Right hindlimb (tissue), 1 donor: ENCODE results near the gene RPL19.

Experiments
- DNase-seq: peaks from one replicate; pipeline ENCODE4 v3.0.0-alpha.2; 2018

RPL19 gene

DNA sequence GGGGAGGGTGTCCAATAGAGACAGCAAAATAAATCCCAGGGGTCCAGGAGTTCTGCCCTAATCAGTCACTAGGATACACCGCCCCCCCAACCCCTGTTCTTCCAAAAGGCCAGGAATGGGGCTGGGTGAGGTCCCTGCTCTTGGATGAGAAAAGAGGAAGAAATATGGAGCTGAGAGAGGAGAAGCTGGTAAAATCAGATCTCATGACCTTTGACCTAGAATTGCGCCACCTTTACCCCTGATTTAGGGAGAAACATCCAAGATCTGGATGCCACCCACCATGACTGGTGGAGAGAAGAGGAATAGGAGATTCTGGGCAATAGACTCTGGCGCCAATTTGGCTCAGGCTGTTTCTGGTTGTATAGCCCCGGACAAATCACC is 1.9 kb upstream of the RPL19 start:
- no peak for DNase-seq

DNA sequence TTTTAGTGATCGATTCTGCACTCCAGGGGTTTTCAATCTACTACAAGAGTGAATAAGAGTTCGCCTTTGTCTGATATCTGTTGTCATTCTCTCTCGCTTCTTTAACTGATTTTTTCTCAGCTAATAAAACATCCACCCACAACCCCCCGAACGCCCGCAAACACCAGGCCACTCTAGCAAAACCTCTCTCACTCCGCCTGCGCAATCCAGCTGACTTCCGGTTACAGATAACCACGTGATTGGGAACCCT is 338 bp upstream of the RPL19 start:
- DNase-seq: peak; percentile 92

DNA sequence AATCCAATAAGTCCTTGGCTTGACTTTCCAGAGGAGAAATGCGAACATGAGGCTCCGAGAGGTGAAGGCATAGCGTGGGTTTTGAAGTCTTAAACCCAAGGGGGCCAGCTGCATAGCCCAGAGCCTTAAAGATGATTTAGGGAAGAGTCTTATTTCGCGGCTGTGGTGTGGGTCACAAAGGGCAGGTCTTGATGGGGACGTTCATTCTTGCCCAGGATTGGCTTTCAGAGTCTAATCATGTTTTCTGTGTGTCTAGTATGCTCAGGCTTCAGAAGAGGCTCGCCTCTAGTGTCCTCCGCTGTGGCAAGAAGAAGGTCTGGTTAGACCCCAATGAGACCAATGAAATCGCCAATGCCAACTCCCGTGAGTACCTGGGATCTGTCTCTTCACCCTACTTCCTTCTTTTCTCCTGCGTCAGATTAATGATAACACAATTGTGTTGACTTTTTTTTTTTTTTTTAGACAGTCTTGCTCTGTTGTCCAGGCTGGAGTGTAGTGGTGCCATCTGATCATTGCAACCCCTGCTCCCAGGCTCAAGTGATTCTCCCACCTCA is 951 bp downstream of the RPL19 start:
- no peak for DNase-seq

DNA sequence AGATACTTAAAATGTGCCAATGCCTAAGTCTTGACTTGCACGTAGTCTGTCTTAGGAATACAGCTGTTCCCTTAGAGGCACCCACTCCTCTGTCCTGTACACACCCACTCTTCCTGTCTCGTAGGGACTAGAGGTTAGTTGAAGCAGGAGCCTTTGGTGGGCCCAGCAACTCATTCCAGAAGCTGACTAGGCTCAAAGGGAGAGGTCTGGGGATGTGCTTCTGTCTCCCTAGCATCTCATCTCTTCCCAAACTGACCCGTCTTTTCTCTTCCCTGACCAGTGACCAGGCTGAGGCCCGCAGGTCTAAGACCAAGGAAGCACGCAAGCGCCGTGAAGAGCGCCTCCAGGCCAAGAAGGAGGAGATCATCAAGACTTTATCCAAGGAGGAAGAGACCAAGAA is 4.2 kb downstream of the RPL19 start:
- no peak for DNase-seq

DNA sequence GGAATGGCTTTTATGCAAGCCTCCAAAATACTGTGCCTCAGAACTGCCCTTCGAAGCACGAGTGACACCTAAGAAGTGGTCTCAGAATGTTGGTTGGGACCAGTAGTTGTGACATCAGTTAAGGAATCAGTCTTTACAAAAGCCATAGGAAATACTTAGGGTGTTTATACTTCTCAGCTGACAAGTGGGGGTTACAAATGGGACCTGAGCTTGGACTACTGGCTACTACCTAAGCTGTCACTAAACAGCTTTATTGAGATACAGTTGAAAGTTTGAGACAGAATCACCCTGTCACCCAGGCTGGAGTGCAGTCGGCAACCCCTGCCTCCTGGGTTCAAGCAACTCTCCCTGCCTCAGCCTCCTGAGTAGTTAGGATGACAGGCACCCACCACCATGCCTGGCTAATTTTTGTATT is 5.0 kb downstream of the RPL19 start:
- no peak for DNase-seq

DNA sequence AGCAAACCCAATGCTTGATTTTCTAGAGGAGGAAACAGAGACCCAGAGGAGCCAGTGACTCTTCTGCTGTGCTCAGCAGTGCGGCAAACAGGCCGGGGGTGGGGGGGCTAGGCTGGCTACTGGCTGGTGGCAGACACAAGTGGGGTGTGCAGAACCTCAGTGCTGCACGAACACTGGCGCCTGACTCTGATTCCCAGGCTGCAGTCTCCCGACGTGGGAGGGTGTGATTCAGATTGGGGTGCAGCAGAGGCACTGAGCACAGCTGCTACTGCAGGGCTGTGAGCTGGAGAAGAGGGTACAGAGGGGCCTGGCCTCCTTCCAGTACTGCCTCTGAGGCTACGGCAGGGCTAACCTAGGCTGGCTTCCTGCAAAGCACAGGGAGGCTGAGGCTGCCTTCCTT is 8.1 kb downstream of the RPL19 start:
- DNase-seq: no peak

DNA sequence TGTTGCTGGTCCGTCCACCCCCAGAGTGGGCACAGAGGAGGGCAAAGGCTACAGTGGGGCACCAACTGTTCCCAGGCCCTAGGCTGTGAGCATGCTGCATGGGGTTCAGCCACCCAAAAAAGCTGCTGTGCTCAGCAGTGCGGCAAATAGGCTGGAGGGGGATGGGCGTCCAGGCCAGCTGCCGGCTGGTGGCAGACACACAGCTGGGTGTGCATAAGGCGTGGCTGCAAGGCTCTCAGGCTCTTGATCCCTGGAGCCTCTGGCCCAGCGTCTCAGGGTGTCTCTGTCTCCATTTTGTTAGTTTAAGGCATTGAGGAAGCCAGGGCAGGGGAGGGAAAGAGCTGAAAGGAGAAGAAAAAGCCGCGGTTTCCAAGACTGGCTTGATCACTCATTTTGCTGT is 8.8 kb downstream of the RPL19 start:
- no peak for DNase-seq

DNA sequence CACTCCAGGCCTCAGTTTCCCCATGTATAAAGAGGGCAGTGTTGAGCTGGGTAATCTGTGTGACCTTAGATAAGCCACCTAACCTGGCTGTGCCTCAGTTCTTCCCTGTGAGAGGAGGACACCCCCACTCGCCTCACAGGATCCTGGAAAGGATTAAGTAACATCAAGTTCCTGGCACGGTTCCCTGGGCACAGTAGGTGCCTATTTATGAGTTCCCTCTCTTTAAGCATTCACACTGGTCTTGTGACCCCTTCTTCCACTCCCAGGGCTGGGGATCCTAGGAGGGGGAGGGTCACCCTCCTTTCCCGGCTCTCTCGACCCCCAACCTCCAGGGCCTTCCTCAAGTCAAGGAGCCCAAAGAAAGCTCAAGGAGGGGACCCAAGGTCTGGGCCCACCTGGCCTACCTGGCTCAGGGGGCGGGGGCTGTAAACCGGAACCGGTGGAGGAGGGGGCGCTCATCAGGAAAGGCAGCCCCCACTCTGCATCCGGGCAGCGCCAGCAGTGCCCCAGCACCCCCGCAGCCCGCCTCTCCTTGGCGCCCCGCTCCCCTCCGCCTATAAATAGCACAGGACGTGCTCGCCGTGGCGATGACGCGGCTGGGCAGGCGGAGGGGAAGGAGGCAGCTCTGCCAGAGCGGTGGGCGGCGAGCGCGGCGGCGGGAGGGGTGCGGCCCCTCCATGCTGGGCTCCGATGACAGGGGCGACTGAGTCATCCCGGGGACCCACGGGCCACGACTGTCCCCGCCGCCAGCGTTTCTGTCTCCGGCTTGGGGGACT is 9.4 kb downstream of the RPL19 start:
- DNase-seq: peak; percentile 84

DNA sequence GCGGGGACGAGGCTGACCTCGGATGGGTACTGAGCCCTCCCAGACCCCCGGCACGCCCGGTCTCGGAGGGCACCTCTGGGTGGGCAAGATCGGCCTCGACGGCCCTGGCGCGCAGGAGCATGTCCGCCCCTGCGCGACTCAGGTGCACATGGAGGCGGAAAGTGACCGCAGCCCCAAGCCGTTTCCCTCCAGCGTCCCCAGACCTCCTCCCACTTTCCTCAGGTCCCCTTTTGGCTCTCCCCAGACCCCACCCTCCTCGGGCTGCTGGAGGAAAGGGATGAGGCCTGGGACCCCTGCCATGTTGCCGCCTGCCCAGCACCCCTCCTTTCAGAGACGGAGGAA is 10.0 kb downstream of the RPL19 start:
- no peak for DNase-seq

DNA sequence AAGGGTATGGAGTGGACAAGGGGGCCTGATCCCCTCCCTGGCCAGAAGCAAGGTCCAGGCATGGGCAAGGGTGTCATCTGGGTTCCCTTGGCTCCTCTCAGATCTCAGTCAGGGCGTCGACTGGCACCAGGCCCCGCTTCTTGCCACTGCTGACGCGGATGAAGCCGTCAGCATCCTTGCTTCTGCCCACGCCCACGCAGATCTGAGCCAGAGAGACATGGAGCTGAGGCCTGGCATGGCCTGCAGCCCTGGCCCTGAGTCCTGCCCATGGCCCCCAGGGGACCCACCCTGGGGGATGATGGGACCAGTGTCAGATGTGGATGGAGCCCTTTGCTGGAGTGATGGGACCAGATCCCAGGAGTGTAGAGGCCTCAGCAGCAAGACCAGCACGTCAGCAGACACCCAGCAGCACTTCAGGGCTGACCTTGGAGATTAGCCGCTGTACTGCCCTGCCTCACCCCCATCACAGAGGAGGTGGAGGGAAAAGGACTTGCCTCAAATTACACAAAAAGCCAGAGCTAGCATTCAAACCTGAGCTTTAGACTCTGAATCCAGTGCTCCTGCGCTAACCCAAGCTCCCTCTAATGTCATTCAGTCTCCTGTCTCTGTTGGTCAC is 12.2 kb downstream of the RPL19 start:
- no peak for DNase-seq

DNA sequence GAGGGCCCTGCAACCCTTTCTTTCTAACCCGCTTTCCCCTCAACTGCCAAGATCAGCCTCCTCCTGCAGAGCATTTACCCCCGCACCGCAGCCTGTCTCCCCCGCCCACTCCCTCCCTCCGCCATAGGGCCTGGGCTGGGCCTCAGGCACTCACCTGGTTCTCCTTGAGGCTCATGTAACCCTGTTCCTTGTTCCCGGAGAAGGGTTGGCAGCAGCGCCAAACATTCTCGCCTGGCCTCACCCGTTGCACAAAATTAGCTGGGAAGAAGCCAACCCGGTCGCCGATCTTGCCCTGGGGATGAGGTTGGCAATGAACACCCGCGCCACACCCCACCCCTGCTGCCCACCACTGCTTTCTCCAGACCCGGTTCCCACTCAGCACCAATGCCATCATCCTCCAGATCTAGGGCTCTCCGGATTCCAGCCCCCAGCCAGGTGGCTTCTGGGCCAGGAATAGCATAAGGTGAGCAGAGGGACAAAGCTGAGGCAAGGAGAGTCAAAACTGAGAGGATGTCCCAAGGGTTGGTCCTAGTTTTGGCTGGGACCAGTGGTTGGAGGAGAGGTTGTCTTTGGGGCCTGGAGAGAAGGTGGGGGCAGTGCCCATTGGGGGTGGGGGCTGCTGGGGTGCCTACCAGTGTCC is 12.9 kb downstream of the RPL19 start:
- DNase-seq: no peak

DNA sequence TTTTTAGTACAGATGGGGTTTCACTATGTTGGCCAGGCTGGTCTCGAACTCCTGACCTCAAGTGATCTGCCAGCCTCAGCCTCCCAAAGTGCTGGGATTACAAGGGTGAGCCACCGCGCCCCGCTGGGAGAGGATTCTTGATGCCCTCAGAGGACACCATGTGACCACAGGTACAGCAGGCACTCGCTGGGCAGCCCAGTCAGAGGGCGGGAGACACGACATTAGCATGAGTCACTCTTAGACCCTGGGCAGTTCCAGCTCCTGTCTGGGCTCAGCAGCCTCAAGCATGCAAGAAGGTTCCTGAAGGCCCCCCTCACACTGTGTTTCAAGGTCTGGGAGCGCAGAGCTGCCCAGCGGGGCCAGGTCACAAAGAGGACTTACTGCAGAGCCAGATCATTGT is 13.8 kb downstream of the RPL19 start:
- no peak for DNase-seq

DNA sequence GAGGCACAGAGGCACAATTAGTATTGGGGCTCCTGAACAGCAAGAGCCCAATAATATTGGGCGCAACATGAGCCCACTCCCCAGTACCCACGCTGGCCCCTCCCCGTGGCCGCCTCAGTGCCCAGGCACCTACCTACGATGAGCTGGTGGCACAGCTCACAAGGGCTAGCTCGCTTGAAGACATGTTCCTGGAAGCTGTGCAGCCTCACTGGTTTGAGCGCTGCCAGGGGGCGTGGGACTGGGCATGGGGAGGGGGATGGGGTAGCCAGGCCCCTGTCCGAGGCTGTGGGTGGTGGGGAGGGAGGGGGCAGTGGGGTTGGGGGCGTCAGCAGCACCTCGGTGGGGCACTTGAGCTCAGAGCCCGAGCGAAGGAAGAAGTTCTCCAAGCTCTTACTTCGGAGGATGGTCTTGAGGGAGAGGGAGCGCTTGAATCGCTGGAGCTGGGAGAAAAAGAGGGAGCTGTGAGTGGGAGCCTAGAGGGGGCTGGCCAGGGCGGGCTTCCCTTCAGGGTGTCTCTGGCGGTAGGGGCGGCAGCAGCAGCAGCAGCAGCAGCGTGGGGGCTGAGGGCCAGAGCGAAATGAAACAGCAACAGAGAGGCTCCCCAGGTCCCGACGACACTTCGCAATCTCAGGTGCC is 17.8 kb downstream of the RPL19 start:
- no peak for DNase-seq

DNA sequence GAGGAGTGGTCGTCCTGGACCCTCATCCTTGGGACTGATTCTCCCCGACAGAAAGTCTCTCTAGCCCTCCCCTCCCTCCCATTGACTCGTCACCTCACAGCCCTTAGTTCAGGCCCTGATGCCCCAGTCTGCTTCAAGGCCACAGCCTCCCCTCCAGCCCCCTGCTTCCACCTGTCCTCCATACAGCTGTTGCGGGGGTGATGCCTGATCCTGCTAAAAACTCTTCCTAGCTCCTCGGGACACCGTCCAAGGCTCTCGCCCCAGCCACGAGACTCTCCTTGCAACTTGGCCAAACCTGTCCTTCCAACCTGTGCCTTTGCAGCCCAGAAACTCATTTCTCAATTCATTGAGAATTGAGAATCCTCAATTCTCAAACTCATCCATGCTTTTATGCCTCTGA is 18.8 kb downstream of the RPL19 start:
- no peak for DNase-seq

DNA sequence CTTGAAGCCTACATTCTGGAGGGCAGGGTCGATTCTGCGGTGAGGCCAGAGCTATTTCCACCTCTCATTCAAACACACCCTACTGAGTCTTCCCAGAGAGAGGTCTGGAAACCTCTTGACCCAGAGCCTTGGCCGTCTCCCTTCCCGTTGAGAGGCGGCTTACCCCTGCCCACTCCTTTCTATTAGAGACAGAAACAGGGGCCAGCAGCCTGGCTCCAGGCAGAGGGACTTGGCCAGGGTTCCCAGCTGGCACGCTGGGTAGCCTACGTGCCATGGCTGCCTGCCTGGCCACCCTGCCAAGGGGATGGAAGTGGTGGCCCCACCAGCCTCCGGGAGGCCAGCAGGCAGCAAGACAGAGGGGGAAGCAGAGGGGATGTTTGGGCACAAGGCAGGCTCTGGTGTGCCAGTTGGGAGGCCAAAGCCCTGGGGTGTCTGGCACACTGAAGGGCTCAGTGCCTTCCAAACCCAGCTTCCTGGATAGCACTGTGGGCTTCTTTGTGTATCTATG is 19.6 kb downstream of the RPL19 start:
- no peak for DNase-seq

DNA sequence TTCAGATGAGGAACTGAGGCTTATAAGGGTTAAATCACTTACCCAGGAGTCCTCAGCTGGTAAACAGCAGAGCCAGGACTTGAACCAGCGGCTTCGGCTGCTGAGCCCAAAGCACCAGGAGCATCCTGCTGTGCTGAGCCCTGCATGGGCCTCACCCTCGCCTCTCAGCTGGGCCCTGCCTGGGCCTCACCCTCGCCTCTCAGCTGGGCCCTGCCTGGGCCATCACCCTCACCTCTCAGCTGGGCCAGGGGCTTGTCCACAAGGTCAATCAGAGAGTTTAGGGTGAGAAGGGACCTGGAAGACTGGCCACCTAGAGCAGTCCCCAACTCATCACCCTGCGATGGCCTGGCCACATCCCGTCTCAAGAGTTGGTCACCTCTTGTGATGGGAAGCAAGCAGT is 21.5 kb downstream of the RPL19 start:
- no peak for DNase-seq

DNA sequence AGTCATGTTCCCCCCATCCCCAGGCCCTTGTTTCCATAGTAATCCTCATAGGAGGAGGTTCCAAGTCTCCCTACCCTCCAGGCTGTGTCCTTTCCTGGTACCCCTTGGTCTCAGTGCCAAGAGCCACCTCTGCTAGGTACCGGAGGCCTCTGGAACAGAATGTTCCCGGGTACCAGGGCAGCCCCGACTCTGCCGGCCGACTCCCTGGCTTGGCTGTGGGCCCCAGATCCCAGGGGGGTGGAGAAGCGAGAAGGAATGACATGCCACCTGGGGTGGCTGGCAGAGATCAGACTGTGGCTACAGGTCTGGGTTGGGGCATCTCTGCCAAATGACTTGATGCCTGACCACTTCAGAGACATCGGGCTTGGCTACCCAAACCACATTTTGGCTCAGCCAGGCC is 22.1 kb downstream of the RPL19 start:
- no peak for DNase-seq

DNA sequence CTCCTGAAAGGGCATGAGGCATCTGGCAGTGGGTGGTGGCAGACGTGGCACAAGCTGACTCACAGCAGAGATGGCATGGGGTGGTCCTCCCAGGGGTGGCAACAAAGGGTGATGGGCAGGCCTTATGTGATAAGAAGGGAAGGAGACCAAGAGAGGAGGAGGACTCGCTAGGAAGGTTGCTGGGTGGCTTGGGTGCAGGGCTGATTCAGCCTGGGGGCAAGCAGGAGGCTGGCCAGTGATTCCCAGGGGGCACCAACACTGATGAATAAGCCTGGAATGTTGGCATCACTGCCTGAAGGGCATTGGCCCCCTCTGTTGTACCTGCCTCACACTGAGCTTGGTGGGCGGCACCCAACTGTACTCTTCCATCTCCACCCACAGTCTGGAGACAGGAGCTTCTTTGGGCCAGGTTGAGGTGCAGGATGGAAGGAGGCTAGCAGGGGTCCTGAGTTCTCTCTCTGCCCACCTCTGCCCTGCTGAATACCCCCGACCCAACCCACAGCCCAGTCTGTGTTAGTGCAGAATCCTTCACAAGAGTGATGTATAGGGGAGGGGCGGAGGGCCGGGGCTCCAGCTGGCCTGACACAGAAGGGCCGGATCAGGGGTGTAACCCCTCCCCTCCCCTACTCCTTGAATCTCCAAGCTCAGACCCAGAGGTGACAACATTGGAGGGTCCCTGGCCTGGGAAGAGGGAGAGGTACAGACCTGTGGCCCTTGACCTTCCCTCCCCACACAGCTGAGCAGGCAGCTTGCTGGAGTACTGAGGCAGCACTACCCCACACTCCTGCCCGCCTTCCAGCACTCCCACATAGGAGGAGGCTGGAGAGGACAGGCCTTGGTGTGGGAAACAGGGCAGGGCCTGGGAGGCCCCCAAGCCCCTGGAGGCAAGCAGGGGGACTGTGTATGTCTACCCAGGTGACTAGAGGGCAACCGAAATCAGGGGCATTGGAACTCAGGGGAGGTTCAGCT is 23.1 kb downstream of the RPL19 start:
- no peak for DNase-seq

DNA sequence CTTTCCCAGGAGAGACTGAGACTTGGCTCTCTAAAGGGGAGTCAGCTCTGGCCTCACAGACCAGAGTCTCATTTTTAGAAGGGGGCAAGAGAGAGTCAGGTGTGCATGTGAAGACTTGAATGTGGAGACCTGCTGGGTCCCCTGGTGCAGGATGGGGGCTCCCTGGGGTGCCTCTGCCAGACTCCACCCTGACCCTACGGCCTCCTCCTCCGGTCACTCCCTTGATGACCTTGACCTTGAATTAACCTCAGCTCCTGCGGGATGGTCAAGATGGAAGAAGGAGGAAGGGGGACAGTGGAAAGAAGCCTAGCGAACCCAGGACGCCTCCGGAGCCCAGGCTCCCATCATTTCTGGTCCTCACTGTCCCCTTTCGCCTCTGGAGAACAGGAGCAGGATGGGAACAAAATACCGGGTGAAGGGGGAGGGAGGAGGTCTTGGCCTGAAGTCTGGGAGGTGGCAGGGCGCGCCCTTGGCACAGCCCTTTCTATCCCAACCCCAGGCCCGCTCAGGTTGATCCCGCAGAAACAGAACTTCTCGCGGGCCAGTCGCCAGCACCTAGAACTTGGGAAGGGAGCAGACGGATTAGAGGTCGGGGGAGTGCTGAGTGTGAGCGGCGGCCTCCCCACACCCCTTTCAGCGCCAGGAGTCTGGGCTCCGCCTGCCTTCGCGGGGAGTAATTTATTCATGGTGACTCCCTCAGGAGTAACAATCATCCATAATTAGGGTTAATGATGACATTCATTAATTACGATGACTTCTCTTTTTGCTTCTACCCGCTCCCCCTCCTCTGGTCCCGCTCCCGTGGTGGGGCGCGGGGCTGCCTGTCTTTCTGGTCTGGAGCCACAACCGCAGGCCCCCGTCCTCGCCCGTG is 24.1 kb downstream of the RPL19 start:
- DNase-seq: no peak

DNA sequence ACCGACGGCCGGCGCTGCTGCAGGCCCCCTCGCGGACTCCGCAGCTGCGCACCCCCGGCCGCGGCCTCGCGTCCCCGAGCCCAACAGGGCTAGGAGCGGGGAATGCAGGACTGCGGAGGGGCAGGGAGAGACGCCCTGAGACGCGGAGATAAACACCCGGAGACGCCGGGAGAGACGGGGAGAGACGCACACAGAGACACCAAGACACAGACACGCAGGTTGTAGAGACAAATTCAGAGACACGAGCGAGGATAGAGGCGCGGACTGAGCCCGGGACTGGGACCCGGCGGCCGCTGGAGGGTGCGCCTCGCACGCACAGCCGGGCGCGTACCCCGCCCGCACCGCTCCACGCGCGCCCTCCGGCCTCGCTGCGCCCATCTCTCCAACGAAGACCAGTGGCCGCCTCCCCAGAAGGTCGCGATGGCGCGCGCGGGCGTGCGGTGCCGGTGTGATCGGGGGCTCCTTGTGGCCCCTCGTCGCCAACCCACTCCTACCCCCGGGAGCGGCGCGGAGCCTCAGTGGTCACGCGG is 24.8 kb downstream of the RPL19 start:
- DNase-seq: no peak

DNA sequence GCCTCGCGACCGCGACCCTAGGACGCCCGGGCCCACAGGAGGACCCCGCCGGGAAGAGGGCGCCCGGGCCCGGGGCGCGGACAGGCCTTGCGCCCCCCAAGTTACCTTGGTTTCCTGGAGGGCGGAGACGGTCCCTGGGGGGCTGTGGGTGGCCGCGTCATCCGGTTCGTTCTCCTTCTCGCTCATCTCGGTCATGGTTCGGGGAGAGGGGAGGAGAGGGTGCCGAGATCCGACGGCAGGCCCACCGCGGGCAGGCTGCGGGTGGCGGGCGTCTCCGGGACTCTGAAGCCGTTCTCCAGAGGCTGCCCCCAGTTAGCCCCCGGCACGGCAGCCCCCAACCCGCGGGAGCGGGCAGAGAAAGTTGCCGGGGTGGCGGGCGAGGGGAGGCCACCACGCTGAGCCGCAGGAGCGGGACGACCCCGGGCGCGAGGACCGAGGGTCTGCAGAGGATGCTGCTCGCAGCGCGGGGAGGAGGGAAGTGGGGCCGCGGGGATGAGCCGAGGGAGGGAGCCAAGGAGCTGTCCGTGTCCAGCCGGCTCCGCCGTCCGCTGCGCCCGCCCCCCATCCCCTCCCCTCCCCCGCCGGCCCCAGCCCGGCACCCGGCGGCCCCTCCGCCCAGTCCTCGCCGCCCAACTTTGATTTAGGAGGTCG is 25.4 kb downstream of the RPL19 start, which contains the start of gene STAC2:
Gene STAC2 (minus strand): TSS at position 638 of the 651 bp plus-strand sequence. CDS start 443 bp downstream, at position 195.
- no peak for DNase-seq
